T-helper 1 cell treated with Interleukin-12 subunit alpha and Interleukin-12 subunit beta and Interleukin-4 antibody, amounts not matched to agents 30 μg/mL and 1 μg/mL, for 36 hours (primary cell): ENCODE results near the gene BPI.
"Not testable (repeated sequence)": the region's sequence is repeated elsewhere in the genome, so short reads cannot be mapped to it uniquely, and the experiment has no call there.

ENCODE experiments used
- H3K27ac Mint-ChIP-seq: one replicate; pipeline ENCODE4 v1.8.0; 2021; ENCODE audit warnings: mild to moderate bottlenecking, mixed read lengths
- H3K27me3 Mint-ChIP-seq: one replicate; pipeline ENCODE4 v1.8.0; 2021; ENCODE audit warnings: low read depth, mixed read lengths
- H3K36me3 Mint-ChIP-seq: one replicate; pipeline ENCODE4 v1.8.0; 2021; ENCODE audit warnings: low read depth, mixed read lengths
- H3K4me1 Mint-ChIP-seq: one replicate; pipeline ENCODE4 v1.8.0; 2021; ENCODE audit warnings: low read depth, mixed read lengths
- H3K4me3 Mint-ChIP-seq: one replicate; pipeline ENCODE4 v1.8.0; 2021; ENCODE audit warnings: mild to moderate bottlenecking, moderate library complexity, mixed read lengths
- H3K9me3 Mint-ChIP-seq: one replicate; pipeline ENCODE4 v1.8.0; 2021; ENCODE audit warnings: mixed read lengths

Gene BPI

GRCh38 chr20:38304845-38305447 is 990 bp downstream of the BPI start:
- H3K27me3 Mint-ChIP-seq, result peaks cover 50% of the 10 kb centered on the region
- H3K27ac Mint-ChIP-seq, result no peak overlapping the region
- no peak overlapping the region for H3K4me3 Mint-ChIP-seq
- H3K36me3 Mint-ChIP-seq, result no peaks in the 10 kb centered on the region
- H3K9me3 Mint-ChIP-seq, result no peaks in the 10 kb centered on the region
- H3K4me1 Mint-ChIP-seq, result peaks cover 19% of the 10 kb centered on the region

- H3K4me1 Mint-ChIP-seq, result peaks cover 19% of the 10 kb centered on the region
- no peaks in the 10 kb centered on the region for H3K36me3 Mint-ChIP-seq
- H3K9me3 Mint-ChIP-seq, result no peaks in the 10 kb centered on the region
- H3K27ac Mint-ChIP-seq, result no peak overlapping the region
- H3K27me3 Mint-ChIP-seq, result peaks cover 47% of the 10 kb centered on the region
- no peak overlapping the region for H3K4me3 Mint-ChIP-seq
Measured at GRCh38 chr20:38305541-38305940, 1.6 kb downstream of the BPI start.

GRCh38 chr20:38306379-38306778 is 2.4 kb downstream of the BPI start:
- Mint-ChIP-seq H3K27ac (no peak overlapping the region), H3K36me3 (no peaks in the 10 kb centered on the region), H3K27me3 (peaks cover 43% of the 10 kb centered on the region), H3K4me1 (peaks cover 19% of the 10 kb centered on the region), H3K4me3 (no peak overlapping the region), H3K9me3 (no peaks in the 10 kb centered on the region)

GRCh38 chr20:38307371-38308046 is 3.6 kb downstream of the BPI start:
- Mint-ChIP-seq H3K4me1 (peaks cover 18% of the 10 kb centered on the region), H3K27me3 (peaks cover 33% of the 10 kb centered on the region), H3K36me3 (no peaks in the 10 kb centered on the region), H3K9me3 (no peaks in the 10 kb centered on the region), H3K4me3 (no peak overlapping the region), H3K27ac (no peak overlapping the region)

- H3K27me3 Mint-ChIP-seq, result peaks cover 28% of the 10 kb centered on the region
- H3K36me3 Mint-ChIP-seq, result no peaks in the 10 kb centered on the region
- no peak overlapping the region for H3K4me3 Mint-ChIP-seq
- no peaks in the 10 kb centered on the region for H3K9me3 Mint-ChIP-seq
- no peak overlapping the region for H3K27ac Mint-ChIP-seq
- H3K4me1 Mint-ChIP-seq, result peaks cover 18% of the 10 kb centered on the region
Measured at GRCh38 chr20:38308047-38308438, 4.1 kb downstream of the BPI start.

- Mint-ChIP-seq H3K4me1 (peaks cover 14% of the 10 kb centered on the region), H3K4me3 (no peak overlapping the region), H3K27ac (no peak overlapping the region), H3K9me3 (no peaks in the 10 kb centered on the region), H3K27me3 (peaks cover 24% of the 10 kb centered on the region), H3K36me3 (no peaks in the 10 kb centered on the region)
Measured at GRCh38 chr20:38308447-38308846, 4.5 kb downstream of the BPI start.

- Mint-ChIP-seq H3K36me3 (no peaks in the 10 kb centered on the region), H3K27me3 (peaks cover 7% of the 10 kb centered on the region), H3K27ac (no peak overlapping the region), H3K4me3 (no peak overlapping the region), H3K4me1 (peaks cover 4% of the 10 kb centered on the region), H3K9me3 (no peaks in the 10 kb centered on the region)
Measured at GRCh38 chr20:38311091-38311490, 7.1 kb downstream of the BPI start.

GRCh38 chr20:38311491-38311890 is 7.5 kb downstream of the BPI start:
- Mint-ChIP-seq H3K27me3 (peaks cover 4% of the 10 kb centered on the region), H3K36me3 (no peaks in the 10 kb centered on the region), H3K9me3 (no peaks in the 10 kb centered on the region), H3K4me1 (peaks cover 4% of the 10 kb centered on the region), H3K27ac (no peak overlapping the region), H3K4me3 (no peak overlapping the region)

- Mint-ChIP-seq H3K4me1 (no peaks in the 10 kb centered on the region), H3K27ac (no peak overlapping the region), H3K27me3 (peaks cover 9% of the 10 kb centered on the region)
Measured at GRCh38 chr20:38313676-38314075, 9.7 kb downstream of the BPI start.

GRCh38 chr20:38314350-38314749 is 10.4 kb downstream of the BPI start:
- H3K4me3 Mint-ChIP-seq, H3K27ac Mint-ChIP-seq, H3K4me1 Mint-ChIP-seq, H3K36me3 Mint-ChIP-seq, H3K27me3 Mint-ChIP-seq, H3K9me3 Mint-ChIP-seq: not testable (repeated sequence)

More at GRCh38 chr20:38313676-38314075, 9.7 kb downstream of the BPI start:
- no peaks in the 10 kb centered on the region for H3K9me3 Mint-ChIP-seq
- H3K36me3 Mint-ChIP-seq, result no peaks in the 10 kb centered on the region
- no peak overlapping the region for H3K4me3 Mint-ChIP-seq

- Mint-ChIP-seq H3K27ac (no peak overlapping the region), H3K27me3 (peaks cover 12% of the 10 kb centered on the region), H3K4me3 (no peak overlapping the region), H3K36me3 (no peaks in the 10 kb centered on the region), H3K9me3 (no peaks in the 10 kb centered on the region), H3K4me1 (no peaks in the 10 kb centered on the region)
Measured at GRCh38 chr20:38315290-38315966, 11.5 kb downstream of the BPI start.

- Mint-ChIP-seq H3K4me3 (no peak overlapping the region), H3K27me3 (peaks cover 12% of the 10 kb centered on the region), H3K36me3 (no peaks in the 10 kb centered on the region), H3K4me1 (no peaks in the 10 kb centered on the region), H3K27ac (no peak overlapping the region), H3K9me3 (no peaks in the 10 kb centered on the region)
Measured at GRCh38 chr20:38316341-38316740, 12.4 kb downstream of the BPI start.

- Mint-ChIP-seq H3K27ac (no peak overlapping the region), H3K9me3 (no peaks in the 10 kb centered on the region), H3K36me3 (no peaks in the 10 kb centered on the region), H3K4me1 (no peaks in the 10 kb centered on the region), H3K4me3 (no peak overlapping the region), H3K27me3 (peaks cover 18% of the 10 kb centered on the region)
Measured at GRCh38 chr20:38317422-38317821, 13.5 kb downstream of the BPI start.

- Mint-ChIP-seq H3K9me3 (no peaks in the 10 kb centered on the region), H3K4me1 (no peaks in the 10 kb centered on the region), H3K27me3 (peaks cover 22% of the 10 kb centered on the region), H3K36me3 (no peaks in the 10 kb centered on the region), H3K4me3 (no peak overlapping the region), H3K27ac (no peak overlapping the region)
Measured at GRCh38 chr20:38320221-38320620, 16.3 kb downstream of the BPI start.

- Mint-ChIP-seq H3K36me3 (no peaks in the 10 kb centered on the region), H3K27ac (no peak overlapping the region), H3K9me3 (no peaks in the 10 kb centered on the region), H3K27me3 (peaks cover 22% of the 10 kb centered on the region), H3K4me3 (no peak overlapping the region), H3K4me1 (no peaks in the 10 kb centered on the region)
Measured at GRCh38 chr20:38321959-38322598, 18.1 kb downstream of the BPI start.
